NCI-H345 treated with DMSO at 0.1 percent for 48 hours (cell line): ENCODE measurements around the gene APP.

Source experiments
- DNase-seq: peaks from one replicate; lab custom pipeline; 2025; ENCODE audit not compliant: unreplicated experiment; lab: John Stamatoyannopoulos, UW

The APP gene

DNA sequence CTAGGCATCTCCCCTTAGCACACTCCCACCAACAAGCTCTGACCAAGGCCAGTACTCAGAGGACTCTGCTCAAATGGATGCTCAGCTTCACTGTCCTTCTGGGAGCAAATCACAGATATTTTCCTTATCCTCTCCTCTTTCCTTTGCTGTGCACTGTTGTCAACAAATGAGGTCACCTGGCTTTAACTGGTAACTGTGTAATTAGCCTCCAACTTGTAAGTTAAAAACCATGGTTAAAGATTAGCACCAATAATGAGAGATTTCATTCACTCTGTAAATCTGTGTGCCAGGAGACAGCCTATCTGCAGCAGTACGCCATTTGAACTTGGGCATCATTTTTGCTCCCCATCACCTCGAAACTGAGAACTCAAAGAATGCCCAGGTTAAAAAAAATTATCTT is 286.3 kb downstream of the APP start:
- DNase-seq, result no peak

DNA sequence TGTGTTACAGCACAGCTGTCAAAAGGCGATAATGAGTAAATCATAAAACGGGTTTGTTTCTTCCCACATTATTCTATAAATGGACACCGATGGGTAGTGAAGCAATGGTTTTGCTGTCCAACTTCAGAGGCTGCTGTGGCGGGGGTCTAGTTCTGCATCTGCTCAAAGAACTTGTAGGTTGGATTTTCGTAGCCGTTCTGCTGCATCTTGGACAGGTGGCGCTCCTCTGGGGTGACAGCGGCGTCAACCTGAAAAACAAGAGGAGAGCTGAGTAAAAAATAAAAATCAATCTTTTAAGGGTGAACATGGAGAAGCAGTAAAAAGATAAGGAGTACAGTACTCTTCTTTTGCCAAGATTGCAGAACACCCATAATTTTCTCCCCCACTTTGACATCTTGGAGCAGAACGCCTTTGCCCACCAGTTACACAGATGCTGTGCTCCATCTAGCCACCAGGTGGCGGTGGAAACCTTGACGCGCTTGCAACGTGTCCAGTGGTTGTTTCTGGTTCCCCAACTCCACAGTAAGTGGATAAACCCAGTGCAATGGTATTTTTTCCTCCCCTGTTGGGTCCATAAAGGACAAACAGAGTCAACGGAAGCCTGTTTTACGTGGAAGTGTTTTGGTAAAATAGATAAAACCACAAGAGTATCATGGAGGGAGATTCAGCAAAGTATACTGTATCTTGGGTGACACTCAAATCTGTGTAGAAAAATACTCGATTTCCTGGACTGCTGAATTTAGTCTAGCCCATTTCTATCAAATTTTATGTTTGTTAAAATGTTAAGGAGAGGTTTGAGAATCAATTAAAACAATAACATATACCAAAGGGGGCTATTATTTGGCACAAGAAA is 288.8 kb downstream of the APP start:
- DNase-seq, result peak; percentile 54

DNA sequence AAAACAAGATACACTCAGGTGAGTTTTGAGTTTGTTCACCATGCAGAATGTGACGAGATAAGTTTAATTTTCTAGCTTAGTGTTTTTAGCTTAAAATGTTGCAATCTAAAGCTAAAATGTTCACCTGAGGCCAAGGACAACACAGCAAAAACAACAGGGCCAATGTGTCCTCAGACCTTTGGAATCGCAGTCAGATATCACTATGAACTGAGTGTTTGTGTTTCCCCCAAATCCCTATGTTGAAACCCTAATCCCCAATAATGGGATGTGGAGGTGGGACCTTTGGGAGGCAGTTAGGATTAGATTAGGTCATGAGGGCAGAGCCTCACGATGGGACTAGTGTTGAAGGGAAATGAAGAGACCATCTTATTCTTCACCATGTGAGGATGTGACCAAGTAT is 291.4 kb downstream of the APP start:
- no peak for DNase-seq

DNA sequence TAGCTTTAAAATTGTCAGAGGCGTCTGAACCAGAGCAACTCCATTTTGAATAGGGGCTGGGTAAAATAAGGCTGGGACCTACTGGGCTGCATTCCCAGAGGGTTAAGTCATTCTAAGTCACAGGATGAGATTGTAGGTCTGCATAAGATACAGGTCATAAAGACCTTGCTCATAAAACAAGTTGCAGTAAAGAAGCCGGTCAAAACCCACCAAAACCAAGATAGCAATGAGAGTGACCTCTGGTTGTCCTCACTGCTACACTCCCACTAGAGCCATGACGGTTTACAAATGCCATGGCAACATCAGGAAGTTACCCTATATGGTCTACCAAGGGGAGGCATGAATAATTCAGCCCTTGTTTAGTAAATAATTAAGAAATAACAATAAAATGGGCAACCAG is 292.2 kb downstream of the APP start:
- DNase-seq, result no peak

DNA sequence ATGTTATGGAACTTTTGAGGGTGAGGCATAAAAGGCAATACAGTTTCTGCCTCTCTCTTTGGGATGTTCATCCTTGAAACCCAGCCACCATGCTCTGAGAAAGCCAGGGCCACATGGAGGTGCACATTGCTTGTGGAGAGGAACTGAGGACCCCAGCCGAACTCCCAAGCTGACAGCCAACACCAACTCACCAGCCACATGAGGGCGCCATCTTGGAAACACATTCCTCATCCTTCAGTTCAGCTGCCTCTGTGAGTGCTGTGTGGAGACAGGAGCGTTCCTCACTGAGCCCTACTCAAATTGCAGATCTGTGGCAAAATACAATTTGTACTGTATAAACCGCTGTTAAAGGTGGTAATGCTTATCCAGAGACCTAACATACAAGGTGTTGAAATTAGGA is 298.3 kb downstream of the APP start:
- DNase-seq, result no peak

DNA sequence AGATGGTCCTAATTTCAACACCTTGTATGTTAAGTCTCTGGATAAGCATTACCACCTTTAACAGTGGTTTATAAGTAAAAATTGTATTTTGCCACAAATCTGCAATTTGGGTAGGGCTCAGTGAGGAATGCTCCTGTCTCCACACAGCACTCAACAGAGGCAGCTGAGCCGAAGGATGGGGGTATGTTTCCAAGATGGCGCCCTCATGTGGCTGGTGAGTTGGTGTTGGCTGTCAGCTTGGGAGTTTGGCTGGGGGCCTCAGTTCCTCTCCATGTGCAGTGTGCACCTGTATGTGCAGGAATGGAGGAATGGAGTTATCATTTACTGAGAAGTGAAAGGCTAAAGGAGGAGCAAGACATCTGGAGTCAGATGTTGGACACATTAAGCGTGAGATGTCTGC is 299.0 kb downstream of the APP start:
- no peak for DNase-seq

DNA sequence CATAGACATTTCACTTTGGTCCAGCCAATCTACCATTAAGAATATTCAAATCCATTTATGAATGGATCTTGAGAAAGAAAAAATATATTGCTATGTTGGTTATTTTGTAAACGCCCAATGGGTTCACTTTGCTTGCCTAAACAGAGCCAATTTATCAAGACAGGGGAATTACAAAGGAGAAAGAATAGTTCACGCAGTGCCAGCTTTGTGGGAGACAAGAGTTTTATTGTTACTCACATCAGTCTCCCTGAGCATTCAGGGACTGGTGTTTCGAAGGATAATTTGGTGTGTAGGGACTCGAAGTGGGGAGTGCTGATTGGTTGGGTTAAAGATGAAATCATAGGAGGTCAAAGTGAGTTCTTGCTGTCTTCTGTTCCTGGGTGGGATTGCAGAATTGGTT is 300.5 kb downstream of the APP start:
- DNase-seq, result no peak

DNA sequence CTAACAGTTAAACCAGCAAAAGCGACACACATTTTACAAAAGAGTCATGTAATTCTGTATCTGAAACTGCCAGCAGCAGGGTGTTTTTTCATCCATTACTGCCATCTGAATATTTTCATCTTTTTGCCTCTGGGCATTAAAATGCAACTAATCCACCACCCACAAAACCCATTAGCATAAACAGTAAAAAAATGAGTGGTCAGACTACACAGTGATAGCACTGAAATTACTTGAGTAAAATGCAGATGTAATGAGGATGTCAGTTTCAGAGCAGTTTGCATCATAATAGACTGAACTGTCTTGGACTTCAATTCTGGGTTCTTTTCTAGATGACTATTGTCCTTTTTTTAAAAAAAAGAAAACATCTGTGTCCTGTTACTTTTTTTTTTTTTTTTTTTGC is 303.5 kb downstream of the APP start:
- no peak for DNase-seq

DNA sequence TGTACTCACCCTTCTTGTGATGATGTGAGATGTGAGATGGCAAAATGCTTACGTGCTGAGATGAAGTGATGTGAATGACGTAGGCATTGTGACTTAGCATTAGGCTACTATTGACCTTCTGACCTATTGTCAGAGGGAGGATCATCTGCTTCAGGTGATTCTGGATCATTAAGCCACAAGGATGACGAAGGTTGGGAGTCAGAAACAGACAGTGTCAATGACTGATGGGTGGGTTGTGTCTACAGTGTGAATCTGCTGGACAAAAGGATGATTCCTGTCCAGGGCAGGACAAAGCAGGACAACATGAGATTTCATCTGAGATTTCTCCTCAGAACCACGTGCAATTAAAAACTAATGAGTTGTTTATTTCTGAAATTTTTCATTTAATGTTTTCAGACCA is 306.8 kb downstream of the APP start:
- DNase-seq, result no peak

DNA sequence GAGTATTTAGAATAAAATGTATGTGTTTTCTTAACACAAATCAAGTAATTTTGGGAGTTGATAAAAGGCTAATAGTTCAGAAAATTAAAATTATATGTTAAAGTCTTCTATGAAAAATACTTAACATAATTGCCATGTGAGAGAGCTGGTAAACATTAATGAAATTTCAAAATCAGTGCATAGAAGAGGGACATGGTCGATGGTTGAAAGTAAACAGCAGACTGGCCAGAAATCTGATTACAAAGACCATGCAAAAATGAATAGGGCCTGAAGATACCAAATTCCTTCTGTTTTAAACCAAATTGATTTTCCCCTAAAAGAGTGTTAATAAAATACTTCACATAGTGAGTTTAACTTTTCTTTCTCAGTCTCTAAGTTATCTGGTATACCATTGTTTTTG is 307.5 kb downstream of the APP start:
- DNase-seq, result no peak

DNA sequence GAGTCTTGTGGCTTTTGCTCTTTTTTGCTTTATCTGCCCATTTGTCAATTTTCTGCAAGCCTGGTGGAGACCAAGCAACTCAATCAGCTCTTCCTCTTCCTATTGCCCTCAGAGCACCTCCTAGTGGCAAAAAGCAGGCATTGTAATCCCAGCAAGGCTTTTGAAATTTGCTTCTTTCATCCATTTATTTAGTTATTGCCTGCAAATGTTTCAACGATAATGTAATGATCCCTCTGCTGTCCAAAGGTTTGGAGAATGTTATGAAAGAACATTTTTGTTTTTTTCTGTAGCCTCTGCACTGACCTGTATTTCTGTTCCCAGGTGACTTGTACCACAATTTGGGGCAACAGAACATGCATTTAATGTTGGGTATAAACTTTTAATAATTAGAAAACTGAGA is 308.0 kb downstream of the APP start:
- DNase-seq, result no peak

DNA sequence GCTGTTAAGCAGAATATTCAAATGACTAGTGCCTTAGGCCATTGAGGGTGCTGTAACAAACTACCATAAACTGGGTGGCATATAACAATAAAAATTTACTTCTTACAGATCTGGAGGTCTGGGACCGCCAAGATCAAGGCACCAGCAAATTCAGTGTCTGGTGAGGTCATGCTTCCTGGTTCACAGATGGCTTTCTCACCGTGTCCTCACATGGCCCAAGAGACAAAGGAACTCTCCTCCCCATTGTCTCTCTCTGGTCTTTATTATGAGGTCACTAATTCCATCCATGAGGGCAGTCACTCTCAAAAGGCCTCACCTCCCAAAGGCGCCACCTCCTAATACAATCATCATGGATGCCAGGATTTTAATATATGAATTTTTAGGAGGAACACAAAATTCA is 308.5 kb downstream of the APP start:
- DNase-seq, result no peak

DNA sequence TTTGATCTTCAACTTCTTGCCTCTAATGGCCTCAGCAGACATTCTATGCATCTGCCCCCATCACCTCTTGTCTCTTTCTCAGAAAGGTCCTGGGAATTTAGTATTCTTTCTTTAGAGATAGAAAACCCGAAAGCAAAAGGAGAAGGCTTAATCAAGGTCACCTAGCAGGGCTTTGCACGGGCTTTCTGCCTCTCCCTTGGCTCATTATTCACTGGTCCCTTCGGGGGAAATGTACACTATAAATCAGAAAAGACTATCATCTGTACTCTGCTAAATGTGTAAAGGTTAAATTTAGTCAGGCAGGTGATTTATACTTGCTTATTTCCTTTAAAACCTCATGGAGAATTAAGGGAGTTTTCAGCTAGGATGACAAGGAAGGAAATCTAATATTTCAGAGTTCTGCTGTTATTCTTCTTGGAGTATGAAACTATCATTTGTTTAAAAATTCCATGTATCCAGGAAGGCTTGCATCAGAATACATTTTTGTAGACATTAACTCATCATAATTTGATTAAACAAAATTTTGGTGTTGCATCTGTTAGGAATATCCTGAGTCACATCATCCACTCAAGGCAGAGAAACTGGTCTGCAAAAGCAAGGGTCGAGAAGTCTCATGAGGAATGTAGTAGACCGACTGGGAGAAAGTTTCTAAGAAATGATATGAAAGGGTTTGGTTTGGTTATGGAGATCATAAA is 311.2 kb downstream of the APP start:
- no peak for DNase-seq

DNA sequence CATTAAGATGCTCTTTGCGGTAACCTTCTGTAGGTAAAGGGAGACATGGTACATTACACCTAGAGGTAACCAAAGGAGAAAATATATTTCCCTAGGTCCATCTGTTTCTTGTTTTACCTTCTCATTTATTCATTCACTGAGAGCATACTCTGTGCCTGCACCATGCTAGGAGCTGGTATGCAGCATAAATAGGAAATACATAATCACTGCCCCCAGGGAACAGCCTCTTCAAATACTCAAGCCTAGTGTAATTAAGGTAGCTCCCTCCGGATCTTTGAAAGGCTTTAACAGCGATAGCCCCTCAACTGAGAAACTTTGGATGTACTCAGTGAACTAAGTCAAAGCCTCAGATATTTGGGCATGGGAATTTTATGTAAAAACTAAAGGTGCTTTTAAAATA is 312.2 kb downstream of the APP start:
- peak; percentile 31 for DNase-seq

DNA sequence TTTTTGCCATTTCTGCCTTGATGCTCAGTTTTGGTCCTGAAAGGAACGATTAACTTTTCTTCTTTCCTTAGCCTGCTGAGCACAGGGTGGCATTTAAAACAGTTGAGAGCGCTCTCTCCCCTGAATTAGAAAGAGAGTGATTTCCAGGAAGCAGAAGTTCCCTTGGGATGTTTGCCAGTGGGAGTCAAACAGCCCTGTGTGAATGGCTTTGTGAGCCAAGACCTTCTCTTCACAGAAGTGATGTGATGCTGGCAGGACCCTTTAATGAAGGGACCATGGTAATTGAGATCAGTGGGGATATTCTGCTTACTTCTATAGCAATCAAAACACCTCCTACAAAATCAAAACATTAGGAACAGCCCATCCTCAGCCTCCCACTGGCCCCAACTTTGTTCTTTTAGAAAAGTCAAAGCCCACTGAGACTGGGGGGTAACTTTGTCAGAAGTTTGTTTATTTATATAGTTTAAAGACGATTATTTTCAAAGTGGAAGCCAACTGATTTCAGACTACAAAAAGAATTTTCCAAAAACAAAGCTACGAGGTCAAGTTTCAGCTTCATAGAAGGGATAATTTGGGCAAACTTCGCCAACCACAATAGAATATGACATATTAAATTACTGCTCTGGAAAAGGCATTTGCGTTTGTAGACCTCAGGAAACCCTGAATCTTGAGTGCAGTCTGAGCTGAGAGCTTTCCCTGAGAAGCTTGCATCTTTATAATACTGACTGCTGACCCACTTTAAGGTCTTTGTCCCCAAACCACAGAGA is 313.1 kb downstream of the APP start:
- no peak for DNase-seq

DNA sequence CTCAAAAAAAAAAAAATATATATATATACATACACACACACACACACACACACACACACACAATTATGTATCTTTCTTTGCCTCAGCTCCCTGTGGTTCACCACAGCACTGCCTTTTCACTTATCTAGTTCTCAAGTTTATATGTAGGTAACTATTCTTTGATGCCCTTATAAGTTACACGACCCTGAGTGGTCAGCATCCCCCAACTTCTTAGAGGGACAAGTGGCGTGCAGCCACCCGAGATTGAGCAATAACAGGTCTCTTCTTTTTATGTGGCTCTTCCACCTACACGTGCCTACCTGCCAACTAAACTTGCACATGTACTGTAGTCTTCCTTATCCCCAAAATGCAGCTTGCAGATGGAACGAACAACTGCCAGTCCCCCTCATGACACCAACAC is 315.0 kb downstream of the APP start:
- DNase-seq, result no peak

DNA sequence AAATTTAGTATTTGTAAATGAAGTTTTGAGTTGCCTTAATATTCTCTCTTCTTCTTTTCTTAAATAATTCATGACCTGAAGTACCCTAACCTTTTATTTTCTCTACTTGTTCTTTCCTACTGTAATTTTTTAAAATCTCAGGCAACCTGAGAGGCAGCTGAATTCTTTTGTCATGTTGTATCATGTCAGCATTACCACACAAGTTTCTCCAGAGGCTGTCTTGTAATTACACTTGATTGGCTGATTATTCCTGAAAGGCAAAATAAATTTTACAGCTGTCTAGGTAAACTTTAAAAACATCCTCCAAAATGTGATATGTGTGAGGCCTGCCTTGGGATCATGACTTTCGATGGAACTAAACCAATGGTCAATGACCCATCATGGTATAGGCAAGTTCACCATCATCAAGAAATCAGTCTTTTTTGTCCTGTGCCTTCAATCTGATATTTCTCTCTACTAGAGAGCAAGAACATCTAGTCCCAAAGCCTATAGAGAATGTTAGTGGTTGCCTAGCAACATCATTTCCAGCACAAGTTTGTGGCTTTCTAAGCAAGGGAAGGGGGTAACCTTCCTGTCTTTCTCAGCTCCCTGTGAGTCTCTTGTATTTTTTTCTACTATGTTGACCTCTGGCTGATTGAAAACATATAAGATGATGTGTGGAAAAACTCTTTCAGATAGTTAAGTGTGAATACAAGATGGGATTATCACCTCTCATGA is 320.3 kb downstream of the APP start:
- DNase-seq, result no peak

DNA sequence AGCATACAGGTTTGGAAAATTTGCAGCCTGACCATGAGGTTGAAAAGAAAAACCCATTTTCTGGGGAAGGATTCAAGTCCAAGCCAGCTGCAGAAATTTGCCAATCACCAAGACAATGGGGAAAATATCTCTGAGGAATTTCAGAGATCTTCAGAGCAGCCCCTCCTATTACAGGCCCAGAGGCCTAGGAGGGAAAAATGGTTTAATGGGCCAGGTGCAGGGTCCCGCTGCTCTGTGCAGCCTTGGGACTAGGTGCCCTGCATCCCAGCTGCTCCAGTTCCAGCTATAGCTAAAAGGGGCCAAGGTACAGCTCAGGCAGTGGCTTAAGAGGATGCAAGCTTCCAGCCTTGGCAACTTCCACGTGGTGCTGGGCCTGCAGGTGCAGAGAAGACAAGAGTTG is 322.3 kb downstream of the APP start:
- DNase-seq, result no peak

DNA sequence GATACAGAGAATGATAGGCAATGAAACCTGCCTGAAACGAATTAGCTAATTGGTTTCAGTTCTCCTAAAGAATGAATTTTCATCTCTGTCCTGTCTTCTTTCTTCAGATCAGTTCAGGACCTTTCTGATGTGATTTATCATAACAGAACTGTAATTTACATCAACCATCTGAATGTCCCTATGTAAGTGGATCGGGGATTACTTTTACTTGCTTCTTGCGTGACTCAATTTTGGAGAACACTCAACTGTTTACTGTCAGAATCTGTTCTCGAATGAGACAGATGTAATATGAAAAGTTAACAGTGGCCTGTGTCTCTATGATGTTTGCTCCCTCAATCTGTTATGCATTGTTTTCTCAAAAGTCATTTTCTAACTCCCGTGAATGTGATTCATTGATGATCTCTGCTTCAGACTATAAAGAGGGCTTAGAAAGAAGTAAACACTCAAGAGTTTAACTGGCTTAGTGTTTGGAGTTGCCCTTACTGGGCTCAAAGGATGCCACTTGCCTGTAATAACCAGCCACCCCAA is 324.8 kb downstream of the APP start:
- DNase-seq, result no peak

DNA sequence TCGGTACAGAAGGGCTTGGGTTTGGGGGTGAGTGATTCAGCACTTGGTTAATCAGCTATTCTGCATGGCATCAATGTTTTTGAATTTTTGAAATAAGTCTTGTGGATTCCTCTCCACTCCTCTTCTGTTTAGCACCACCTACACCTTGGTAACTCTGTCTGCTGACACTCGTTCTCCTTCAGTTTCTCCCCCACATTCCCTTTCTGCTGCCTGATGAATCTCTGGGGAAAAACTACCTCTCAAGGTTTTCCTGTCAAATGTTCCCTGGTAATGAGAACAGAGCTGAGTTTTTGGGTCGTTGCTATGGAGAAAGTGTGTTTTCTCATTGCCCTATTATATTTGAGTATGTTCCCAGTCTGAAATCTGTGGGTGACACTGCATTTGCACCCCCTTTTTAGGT is 327.6 kb downstream of the APP start:
- DNase-seq, result no peak

DNA sequence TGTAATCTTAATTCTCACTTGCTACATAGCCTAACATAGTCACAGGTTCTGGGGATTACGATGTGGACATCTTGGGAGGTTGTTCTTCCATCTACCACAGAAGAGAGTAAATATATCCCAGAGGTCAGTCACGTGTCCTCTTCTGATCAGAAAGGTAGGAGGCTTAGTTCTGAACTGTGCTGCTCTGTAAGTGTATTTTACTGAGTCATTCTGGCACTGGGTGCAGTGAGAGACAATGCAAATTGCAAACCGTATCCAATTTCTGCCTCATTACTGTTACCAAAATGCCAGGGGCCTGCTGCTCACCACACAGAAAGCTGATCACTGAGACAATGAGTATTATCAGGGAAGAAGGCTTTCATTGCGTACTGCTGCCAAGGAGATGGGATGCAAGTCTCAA is 331.8 kb downstream of the APP start:
- no peak for DNase-seq
